OCI-LY7 (cell line): ENCODE data around the gene SEMA5A.

ENCODE experiments used
- CTCF ChIP-seq: fragments of 200-600 bp; sonication (generic); conservative IDR thresholded peaks from 2 replicates; pipeline ENCODE4 v1.5.1; 2014; ENCODE audit warnings: mild to moderate bottlenecking, antibody characterized with exemption, low read length, moderate library complexity, mixed read lengths
- EZH2phosphoT487 ChIP-seq: fragments of 200-600 bp; sonication (generic); IDR thresholded peaks from 2 replicates; pipeline ENCODE4 v1.6.1; 2018; ENCODE audit warnings: low read depth, borderline replicate concordance, mild to moderate bottlenecking, mixed run types, antibody characterized with exemption, low read length, moderate library complexity, mixed read lengths

GRCh38 chr5:9283473-9283872, 262.4 kb downstream of the SEMA5A start:
- TF ChIP-seq CTCF (0 out of 2 replicates have a peak, but pooled peaks have one; percentile 16), EZH2phosphoT487 (no peak)
